GM12878 (cell line): ENCODE data around the gene MORF4L2. TPM values are rescaled to one million over a fixed set of nuclear protein-coding genes. Genes with fewer than 3 reads are reported as not detected.

Source experiments
- ATAC-seq: fragments of 200-7000 bp; cut with Tn5 transposase; 3 replicates; pipeline ENCODE4 v1.9.1; 2020; ENCODE audit warnings: mild to moderate bottlenecking, moderate library complexity
- BruUV-seq: library from RNA; stranded (reverse); fragments of 400-500 nt; replicated peaks from 2 replicates; lab custom pipeline; 2021; lab: Mats Ljungman, UMichigan
- CTCF ChIA-PET: fragments of 300-600 bp; sonication (Branson Sonifier 250); formaldehyde crosslinking; extraction: SDS; loops from one replicate; lab custom pipeline; 2021; ENCODE audit warnings: inconsistent platforms; lab: Yijun Ruan, JAX
- POLR2A ChIA-PET: fragments of 350-600 bp; formaldehyde crosslinking; extraction: SDS; loops from one replicate; lab custom pipeline; 2021; ENCODE audit warnings: inconsistent platforms; lab: Charles Lee
- RAD21 ChIA-PET: fragments of 300-600 bp; sonication (Branson Sonifier 250); formaldehyde crosslinking; loops from one replicate; lab custom pipeline; 2023; ENCODE audit warnings: antibody characterized with exemption; ENCODE audit not compliant: unreplicated experiment; lab: Charles Lee
- SMC1A ChIA-PET: fragments of 300-600 bp; sonication (Branson Sonifier 250); formaldehyde crosslinking; loops from one replicate; lab custom pipeline; 2023; ENCODE audit not compliant: unreplicated experiment, uncharacterized antibody; lab: Charles Lee
- DNase-seq: peaks from one replicate; pipeline ENCODE4 v3.0.0-alpha.2; 2011; ENCODE audit warnings: low read depth, low spot score
- FAIRE-seq: peaks from 3 replicates; lab custom pipeline; 2011; peaks lifted over from hg19 to GRCh38; lab: Jason Lieb, UNC
- H2AFZ ChIP-seq: 2 replicates; pipeline ENCODE4 v1.6.0; 2011; ENCODE audit warnings: low read depth, low read length, control low read depth; ENCODE audit not compliant: control insufficient read depth
- H3K27ac ChIP-seq: 2 replicates; pipeline ENCODE4 v1.5.1; 2011; ENCODE audit warnings: control low read depth; ENCODE audit not compliant: control insufficient read depth, insufficient read depth
- H3K27me3 ChIP-seq, 2 experiments: replicated peaks in 1 of 2; 2 replicates each; pipeline versions ENCODE4 v1.6.0 to v1.6.1; 2011; ENCODE audit warnings: low read length in 1 of 2; ENCODE audit not compliant: control insufficient read depth in 2 of 2, insufficient read depth in 2 of 2
- H3K36me3 ChIP-seq, 2 experiments: 2 replicates each; pipeline ENCODE4 v1.5.1; 2011; ENCODE audit warnings: low read length in 1 of 2; ENCODE audit not compliant: control insufficient read depth in 2 of 2, insufficient read depth in 2 of 2
- H3K4me1 ChIP-seq: 2 replicates; pipeline ENCODE4 v1.6.1; 2011; ENCODE audit warnings: mild to moderate bottlenecking, low read length, moderate library complexity, mixed read lengths; ENCODE audit not compliant: control insufficient read depth, insufficient read depth
- H3K4me2 ChIP-seq: 2 replicates; pipeline ENCODE4 v1.6.0; 2011; ENCODE audit warnings: control low read depth; ENCODE audit not compliant: control insufficient read depth, insufficient read depth
- H3K4me3 ChIP-seq: fragments of 200-600 bp; sonication (generic); 2 replicates; pipeline ENCODE4 v1.5.1; 2016
- H3K79me2 ChIP-seq: 2 replicates; pipeline ENCODE4 v1.6.0; 2011; ENCODE audit warnings: low read length; ENCODE audit not compliant: control insufficient read depth, insufficient read depth
- H3K9ac ChIP-seq: 2 replicates; pipeline ENCODE4 v1.8.0; 2011; ENCODE audit warnings: low read length, control low read depth, mixed read lengths; ENCODE audit not compliant: control insufficient read depth, insufficient read depth
- H3K9me3 ChIP-seq: replicated peaks from 3 replicates; pipeline ENCODE4 v1.5.1; 2011; ENCODE audit warnings: mild to moderate bottlenecking, low read length; ENCODE audit not compliant: control insufficient read depth, insufficient read depth
- H4K20me1 ChIP-seq: 2 replicates; pipeline ENCODE4 v1.6.0; 2011; ENCODE audit not compliant: control insufficient read depth, insufficient read depth
- ETV6 ChIP-seq, 2 experiments: fragments of 450-650 bp in 1 of 2; IDR thresholded peaks in 1 of 2; conservative IDR thresholded peaks in 1 of 2; 2 replicates each; pipeline ENCODE4 v1.6.1; 2014; ENCODE audit warnings: antibody characterized with exemption in 1 of 2, borderline replicate concordance in 1 of 2, low read depth in 1 of 2, mild to moderate bottlenecking in 1 of 2, moderate library complexity in 1 of 2
- POLR2AphosphoS2 ChIP-seq: IDR thresholded peaks from 2 replicates; pipeline ENCODE4 v1.6.1; 2011; ENCODE audit warnings: low read depth, mild to moderate bottlenecking, low read length, improper control_type of control experiment, moderate library complexity
- RFX5 ChIP-seq: IDR thresholded peaks from 2 replicates; pipeline ENCODE4 v1.6.1; 2011; ENCODE audit warnings: low read depth, low read length, improper control_type of control experiment
- SREBF1 ChIP-seq: IDR thresholded peaks from 2 replicates; pipeline ENCODE4 v1.6.1; 2012; ENCODE audit warnings: mild to moderate bottlenecking, low read length
- TCF3 ChIP-seq: IDR thresholded peaks from 2 replicates; pipeline ENCODE4 v1.6.1; 2012; ENCODE audit warnings: low read depth, mild to moderate bottlenecking, low read length, borderline replicate concordance; ENCODE audit not compliant: insufficient read depth
- TCF7 ChIP-seq: IDR thresholded peaks from 2 replicates; pipeline ENCODE4 v1.6.1; 2014; ENCODE audit warnings: antibody characterized with exemption, borderline replicate concordance
- WGBS: methylation state at CpG from one replicate; pipeline ENCODE4 v1.1.6; 2016; ENCODE audit warnings: low lambda C conversion rate; ENCODE audit not compliant: insufficient replicate concordance, insufficient coverage; ENCODE audit errors: missing lambda C conversion rate; 5-methylcytosine and 5-hydroxymethylcytosine counted together
- in situ Hi-C: fragments of 300-500 bp; cut with MboI; formaldehyde crosslinking; loops from 9 replicates; pipeline ENCODE4 v1.14.3; 2018; ENCODE audit warnings: mixed read lengths
- intact Hi-C: fragments of 100-400 bp; cut with micrococcal nuclease; formaldehyde crosslinking; loops from one replicate; pipeline ENCODE4 v1.14.2; 2022; ENCODE audit not compliant: unreplicated experiment
- polyA plus RNA-seq, 11 experiments: library from polyadenylated mRNA; depleted of rRNA in 4 of 11; unstranded in 6 of 11; stranded (reverse) in 5 of 11; fragments of >200 nt; fragmentation: Nextera tagmentation in 4 of 11; fragmentation: Illumina TruSeq in 1 of 11; extraction: Ambion mirVana in 4 of 11; extraction: Trizol in 1 of 11; gene quantifications; 1 replicate in 1 of 11; 2 replicates in 10 of 11; pipeline versions ENCODE4 v1.2.1 to v1.2.3, GENCODE V29; 2011 to 2016; ENCODE audit warnings: inconsistent platforms in 2 of 11, missing spikeins in 2 of 11, low read depth in 1 of 11
- total RNA-seq, 4 experiments: library from RNA; depleted of rRNA in 3 of 4; stranded (reverse); fragments of >200 nt in 3 of 4; fragmentation: Illumina TruSeq in 1 of 4; extraction: Trizol in 1 of 4; gene quantifications; 2 replicates each; pipeline versions ENCODE4 v1.2.1 to v1.2.3, GENCODE V29; 2013 to 2021
- TF ChIP-seq, protein P1 (sequence below): fragments of 450-650 bp; IDR thresholded peaks from 2 replicates; pipeline ENCODE4 v1.6.1; 2017; ENCODE audit warnings: antibody characterized with exemption, mild to moderate bottlenecking, moderate library complexity
- TF ChIP-seq, protein P2 (sequence below): fragments of 450-650 bp; IDR thresholded peaks from 2 replicates; pipeline ENCODE4 v1.6.1; 2016; ENCODE audit warnings: mild to moderate bottlenecking
- TF ChIP-seq, protein P3 (sequence below): fragments of 450-650 bp; formaldehyde crosslinking; IDR thresholded peaks from 2 replicates; pipeline ENCODE4 v1.5.0; 2022; ENCODE audit warnings: mild to moderate bottlenecking, missing genetic modification characterization

The MORF4L2 gene
- total and polyA plus RNA-seq, 10 of the 15 experiments (the other 5 are each of a cell fraction or from before 2014, with no cell fraction given) = 118 to 311 (median 199) TPM

DNA sequence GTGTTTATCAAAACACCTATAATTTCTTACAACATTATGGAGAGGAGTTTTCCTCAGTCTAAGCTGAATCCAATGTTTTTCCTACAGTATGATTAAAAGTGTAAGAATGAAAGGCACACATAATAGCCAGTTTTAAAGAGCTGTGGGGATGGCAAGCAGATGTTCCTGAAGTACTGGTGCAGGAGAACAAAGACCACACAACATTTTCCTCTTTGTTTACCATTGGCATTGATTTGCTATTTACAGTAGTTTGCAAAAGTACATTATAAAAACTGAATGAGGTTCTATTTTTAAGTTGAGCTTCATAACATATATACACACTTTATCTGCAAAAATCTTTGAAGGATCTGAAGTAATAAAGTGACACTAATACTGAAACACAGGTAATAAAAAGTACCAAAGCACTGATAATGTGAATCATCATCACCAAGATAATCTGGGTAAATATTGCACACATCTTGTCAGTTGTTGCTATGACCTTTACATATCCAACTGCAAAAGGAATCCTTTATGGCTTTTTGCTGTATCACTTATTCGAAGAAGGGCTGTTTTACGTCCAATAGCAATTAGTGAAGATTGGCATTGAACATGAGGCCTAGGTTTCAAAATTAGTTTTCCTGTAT lies 35.2 kb downstream of the MORF4L2 start:
- FAIRE-seq = no peak
- ChIA-PET POLR2A (interaction anchor here (0.5 kb wide), 1 partner anchor 20 kb away, joined by 3 read pairs; no protein-coding TSS in a partner anchor), RAD21 (no interaction called here), SMC1A (no interaction called here), CTCF (interaction anchor here (0.6 kb wide), 1 partner anchor 59 kb away, joined by 5 read pairs; the partner anchor contains the start of gene TMEM31)
- Histone ChIP-seq H3K4me3 (no peak overlapping the region), H2AFZ (no peak overlapping the region), H3K9me3 (no peaks in the 10 kb centered on the region), H3K27ac (no peak overlapping the region), H3K27me3 (no peaks in the 10 kb centered on the region; a peak in 1 of 4 replicates), H3K36me3 (no peaks in the 10 kb centered on the region), H4K20me1 (no peaks in the 10 kb centered on the region), H3K4me2 (no peak overlapping the region), H3K79me2 (no peaks in the 10 kb centered on the region), H3K4me1 (no peaks in the 10 kb centered on the region), H3K9ac (no peak overlapping the region)
- intact Hi-C loops = no loop called here
- in situ Hi-C loops = no loop called here
- WGBS = 65% methylated on average over 2 of the region's 2 CpGs
- ATAC-seq = no peak
- BruUV-seq = no TSS peak
- no peak for DNase-seq
- TF ChIP-seq, protein P1, sequence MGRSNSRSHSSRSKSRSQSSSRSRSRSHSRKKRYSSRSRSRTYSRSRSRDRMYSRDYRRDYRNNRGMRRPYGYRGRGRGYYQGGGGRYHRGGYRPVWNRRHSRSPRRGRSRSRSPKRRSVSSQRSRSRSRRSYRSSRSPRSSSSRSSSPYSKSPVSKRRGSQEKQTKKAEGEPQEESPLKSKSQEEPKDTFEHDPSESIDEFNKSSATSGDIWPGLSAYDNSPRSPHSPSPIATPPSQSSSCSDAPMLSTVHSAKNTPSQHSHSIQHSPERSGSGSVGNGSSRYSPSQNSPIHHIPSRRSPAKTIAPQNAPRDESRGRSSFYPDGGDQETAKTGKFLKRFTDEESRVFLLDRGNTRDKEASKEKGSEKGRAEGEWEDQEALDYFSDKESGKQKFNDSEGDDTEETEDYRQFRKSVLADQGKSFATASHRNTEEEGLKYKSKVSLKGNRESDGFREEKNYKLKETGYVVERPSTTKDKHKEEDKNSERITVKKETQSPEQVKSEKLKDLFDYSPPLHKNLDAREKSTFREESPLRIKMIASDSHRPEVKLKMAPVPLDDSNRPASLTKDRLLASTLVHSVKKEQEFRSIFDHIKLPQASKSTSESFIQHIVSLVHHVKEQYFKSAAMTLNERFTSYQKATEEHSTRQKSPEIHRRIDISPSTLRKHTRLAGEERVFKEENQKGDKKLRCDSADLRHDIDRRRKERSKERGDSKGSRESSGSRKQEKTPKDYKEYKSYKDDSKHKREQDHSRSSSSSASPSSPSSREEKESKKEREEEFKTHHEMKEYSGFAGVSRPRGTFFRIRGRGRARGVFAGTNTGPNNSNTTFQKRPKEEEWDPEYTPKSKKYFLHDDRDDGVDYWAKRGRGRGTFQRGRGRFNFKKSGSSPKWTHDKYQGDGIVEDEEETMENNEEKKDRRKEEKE = no peak
- TF ChIP-seq TCF3 = no peak
- no peak for TF ChIP-seq RFX5
- TF ChIP-seq ETV6 (conservative IDR thresholded peaks at IDR 0.05 in 1 of 2, IDR thresholded peaks at IDR 0.05 in 1 of 2; ENCODE audit: borderline replicate concordance in 1 of 2, low read depth in 1 of 2) = no peak
- TF ChIP-seq TCF7 = no peak
- TF ChIP-seq, protein P2, sequence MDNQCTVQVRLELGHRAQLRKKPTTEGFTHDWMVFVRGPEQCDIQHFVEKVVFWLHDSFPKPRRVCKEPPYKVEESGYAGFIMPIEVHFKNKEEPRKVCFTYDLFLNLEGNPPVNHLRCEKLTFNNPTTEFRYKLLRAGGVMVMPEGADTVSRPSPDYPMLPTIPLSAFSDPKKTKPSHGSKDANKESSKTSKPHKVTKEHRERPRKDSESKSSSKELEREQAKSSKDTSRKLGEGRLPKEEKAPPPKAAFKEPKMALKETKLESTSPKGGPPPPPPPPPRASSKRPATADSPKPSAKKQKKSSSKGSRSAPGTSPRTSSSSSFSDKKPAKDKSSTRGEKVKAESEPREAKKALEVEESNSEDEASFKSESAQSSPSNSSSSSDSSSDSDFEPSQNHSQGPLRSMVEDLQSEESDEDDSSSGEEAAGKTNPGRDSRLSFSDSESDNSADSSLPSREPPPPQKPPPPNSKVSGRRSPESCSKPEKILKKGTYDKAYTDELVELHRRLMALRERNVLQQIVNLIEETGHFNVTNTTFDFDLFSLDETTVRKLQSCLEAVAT = no peak
- no peak for TF ChIP-seq POLR2AphosphoS2
- TF ChIP-seq, protein P3, sequence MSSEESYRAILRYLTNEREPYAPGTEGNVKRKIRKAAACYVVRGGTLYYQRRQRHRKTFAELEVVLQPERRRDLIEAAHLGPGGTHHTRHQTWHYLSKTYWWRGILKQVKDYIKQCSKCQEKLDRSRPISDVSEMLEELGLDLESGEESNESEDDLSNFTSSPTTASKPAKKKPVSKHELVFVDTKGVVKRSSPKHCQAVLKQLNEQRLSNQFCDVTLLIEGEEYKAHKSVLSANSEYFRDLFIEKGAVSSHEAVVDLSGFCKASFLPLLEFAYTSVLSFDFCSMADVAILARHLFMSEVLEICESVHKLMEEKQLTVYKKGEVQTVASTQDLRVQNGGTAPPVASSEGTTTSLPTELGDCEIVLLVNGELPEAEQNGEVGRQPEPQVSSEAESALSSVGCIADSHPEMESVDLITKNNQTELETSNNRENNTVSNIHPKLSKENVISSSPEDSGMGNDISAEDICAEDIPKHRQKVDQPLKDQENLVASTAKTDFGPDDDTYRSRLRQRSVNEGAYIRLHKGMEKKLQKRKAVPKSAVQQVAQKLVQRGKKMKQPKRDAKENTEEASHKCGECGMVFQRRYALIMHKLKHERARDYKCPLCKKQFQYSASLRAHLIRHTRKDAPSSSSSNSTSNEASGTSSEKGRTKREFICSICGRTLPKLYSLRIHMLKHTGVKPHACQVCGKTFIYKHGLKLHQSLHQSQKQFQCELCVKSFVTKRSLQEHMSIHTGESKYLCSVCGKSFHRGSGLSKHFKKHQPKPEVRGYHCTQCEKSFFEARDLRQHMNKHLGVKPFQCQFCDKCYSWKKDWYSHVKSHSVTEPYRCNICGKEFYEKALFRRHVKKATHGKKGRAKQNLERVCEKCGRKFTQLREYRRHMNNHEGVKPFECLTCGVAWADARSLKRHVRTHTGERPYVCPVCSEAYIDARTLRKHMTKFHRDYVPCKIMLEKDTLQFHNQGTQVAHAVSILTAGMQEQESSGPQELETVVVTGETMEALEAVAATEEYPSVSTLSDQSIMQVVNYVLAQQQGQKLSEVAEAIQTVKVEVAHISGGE (CRISPR knock-in tag) = no peak
- no peak for TF ChIP-seq SREBF1
